ENCODE data around the gene SEC22B.
"Not testable (repeated sequence)": the region's sequence is repeated elsewhere in the genome, so short reads cannot be mapped to it uniquely, and the experiment has no call there.

DNA sequence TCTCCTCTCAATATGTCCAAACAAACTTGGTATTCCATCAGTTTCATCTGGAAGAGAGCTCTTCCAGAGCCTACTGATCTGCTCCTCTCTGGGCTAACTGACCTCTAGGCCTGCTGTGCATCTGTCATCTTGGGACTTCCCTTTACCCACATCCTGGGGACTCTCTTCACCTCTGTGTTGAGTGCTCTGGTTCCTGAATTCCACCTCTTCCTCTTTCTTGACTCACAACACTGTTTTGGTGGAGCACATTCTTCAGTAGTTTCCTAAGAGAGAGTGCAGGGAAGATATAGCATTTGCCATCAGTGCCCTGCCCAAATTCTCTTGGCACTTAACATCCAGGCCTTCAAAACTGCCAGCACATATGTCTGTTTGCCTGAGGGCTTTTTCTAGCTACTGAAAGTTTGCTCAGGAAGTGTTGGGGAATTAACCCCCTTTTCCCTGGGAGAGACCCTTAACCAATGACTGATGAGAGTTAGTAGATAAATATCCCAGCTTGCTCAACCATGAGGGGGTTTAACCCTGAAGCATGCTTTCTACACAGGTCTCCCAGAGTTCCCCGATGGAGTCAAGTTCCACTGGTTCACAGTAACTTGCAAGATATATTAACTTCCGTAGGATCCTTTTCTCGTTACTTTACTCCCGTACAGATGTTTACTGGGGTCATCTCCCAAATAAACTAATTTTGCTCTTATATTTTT, 52.4 kb downstream of the SEC22B start:
- TF ChIP-seq, protein P1, sequence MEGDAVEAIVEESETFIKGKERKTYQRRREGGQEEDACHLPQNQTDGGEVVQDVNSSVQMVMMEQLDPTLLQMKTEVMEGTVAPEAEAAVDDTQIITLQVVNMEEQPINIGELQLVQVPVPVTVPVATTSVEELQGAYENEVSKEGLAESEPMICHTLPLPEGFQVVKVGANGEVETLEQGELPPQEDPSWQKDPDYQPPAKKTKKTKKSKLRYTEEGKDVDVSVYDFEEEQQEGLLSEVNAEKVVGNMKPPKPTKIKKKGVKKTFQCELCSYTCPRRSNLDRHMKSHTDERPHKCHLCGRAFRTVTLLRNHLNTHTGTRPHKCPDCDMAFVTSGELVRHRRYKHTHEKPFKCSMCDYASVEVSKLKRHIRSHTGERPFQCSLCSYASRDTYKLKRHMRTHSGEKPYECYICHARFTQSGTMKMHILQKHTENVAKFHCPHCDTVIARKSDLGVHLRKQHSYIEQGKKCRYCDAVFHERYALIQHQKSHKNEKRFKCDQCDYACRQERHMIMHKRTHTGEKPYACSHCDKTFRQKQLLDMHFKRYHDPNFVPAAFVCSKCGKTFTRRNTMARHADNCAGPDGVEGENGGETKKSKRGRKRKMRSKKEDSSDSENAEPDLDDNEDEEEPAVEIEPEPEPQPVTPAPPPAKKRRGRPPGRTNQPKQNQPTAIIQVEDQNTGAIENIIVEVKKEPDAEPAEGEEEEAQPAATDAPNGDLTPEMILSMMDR (IDR thresholded peaks at IDR 0.05): not testable (repeated sequence)
- not testable (repeated sequence) for TF ChIP-seq POLR2AphosphoS5 (IDR thresholded peaks at IDR 0.05; ENCODE audit: low read depth, low read length); RAD21 (IDR thresholded peaks at IDR 0.05; ENCODE audit: low read length); FOXM1 (IDR thresholded peaks at IDR 0.05; ENCODE audit: low read depth); TEAD4 (IDR thresholded peaks at IDR 0.05; ENCODE audit: borderline replicate concordance, insufficient read depth); SIN3A (IDR thresholded peaks at IDR 0.05; ENCODE audit: borderline replicate concordance, low read depth, low read length)
- TF ChIP-seq, protein P2, sequence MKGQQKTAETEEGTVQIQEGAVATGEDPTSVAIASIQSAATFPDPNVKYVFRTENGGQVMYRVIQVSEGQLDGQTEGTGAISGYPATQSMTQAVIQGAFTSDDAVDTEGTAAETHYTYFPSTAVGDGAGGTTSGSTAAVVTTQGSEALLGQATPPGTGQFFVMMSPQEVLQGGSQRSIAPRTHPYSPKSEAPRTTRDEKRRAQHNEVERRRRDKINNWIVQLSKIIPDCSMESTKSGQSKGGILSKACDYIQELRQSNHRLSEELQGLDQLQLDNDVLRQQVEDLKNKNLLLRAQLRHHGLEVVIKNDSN (IDR thresholded peaks at IDR 0.05; ENCODE audit: borderline replicate concordance, low read depth): not testable (repeated sequence)
